GM12878 (cell line): ENCODE data around the gene ZNF22. TPM values are rescaled to one million over a fixed set of nuclear protein-coding genes. Genes with fewer than 3 reads are reported as not detected.

ENCODE experiments used
- ATAC-seq: fragments of 200-7000 bp; cut with Tn5 transposase; 3 replicates; pipeline ENCODE4 v1.9.1; 2020; ENCODE audit warnings: mild to moderate bottlenecking, moderate library complexity
- BruUV-seq: library from RNA; stranded (reverse); fragments of 400-500 nt; replicated peaks from 2 replicates; lab custom pipeline; 2021; lab: Mats Ljungman, UMichigan
- CTCF ChIA-PET: fragments of 300-600 bp; sonication (Branson Sonifier 250); formaldehyde crosslinking; extraction: SDS; loops from one replicate; lab custom pipeline; 2021; ENCODE audit warnings: inconsistent platforms; lab: Yijun Ruan, JAX
- POLR2A ChIA-PET: fragments of 350-600 bp; formaldehyde crosslinking; extraction: SDS; loops from one replicate; lab custom pipeline; 2021; ENCODE audit warnings: inconsistent platforms; lab: Charles Lee
- RAD21 ChIA-PET: fragments of 300-600 bp; sonication (Branson Sonifier 250); formaldehyde crosslinking; loops from one replicate; lab custom pipeline; 2023; ENCODE audit warnings: antibody characterized with exemption; ENCODE audit not compliant: unreplicated experiment; lab: Charles Lee
- SMC1A ChIA-PET: fragments of 300-600 bp; sonication (Branson Sonifier 250); formaldehyde crosslinking; loops from one replicate; lab custom pipeline; 2023; ENCODE audit not compliant: unreplicated experiment, uncharacterized antibody; lab: Charles Lee
- DNase-seq: peaks from one replicate; pipeline ENCODE4 v3.0.0-alpha.2; 2011; ENCODE audit warnings: low read depth, low spot score
- FAIRE-seq: peaks from 3 replicates; lab custom pipeline; 2011; peaks lifted over from hg19 to GRCh38; lab: Jason Lieb, UNC
- H2AFZ ChIP-seq: 2 replicates; pipeline ENCODE4 v1.6.0; 2011; ENCODE audit warnings: low read depth, low read length, control low read depth; ENCODE audit not compliant: control insufficient read depth
- H3K27ac ChIP-seq: 2 replicates; pipeline ENCODE4 v1.5.1; 2011; ENCODE audit warnings: control low read depth; ENCODE audit not compliant: control insufficient read depth, insufficient read depth
- H3K27me3 ChIP-seq, 2 experiments: replicated peaks in 1 of 2; 2 replicates each; pipeline versions ENCODE4 v1.6.0 to v1.6.1; 2011; ENCODE audit warnings: low read length in 1 of 2; ENCODE audit not compliant: control insufficient read depth in 2 of 2, insufficient read depth in 2 of 2
- H3K36me3 ChIP-seq, 2 experiments: 2 replicates each; pipeline ENCODE4 v1.5.1; 2011; ENCODE audit warnings: low read length in 1 of 2; ENCODE audit not compliant: control insufficient read depth in 2 of 2, insufficient read depth in 2 of 2
- H3K4me1 ChIP-seq: 2 replicates; pipeline ENCODE4 v1.6.1; 2011; ENCODE audit warnings: mild to moderate bottlenecking, low read length, moderate library complexity, mixed read lengths; ENCODE audit not compliant: control insufficient read depth, insufficient read depth
- H3K4me2 ChIP-seq: 2 replicates; pipeline ENCODE4 v1.6.0; 2011; ENCODE audit warnings: control low read depth; ENCODE audit not compliant: control insufficient read depth, insufficient read depth
- H3K4me3 ChIP-seq: fragments of 200-600 bp; sonication (generic); 2 replicates; pipeline ENCODE4 v1.5.1; 2016
- H3K79me2 ChIP-seq: 2 replicates; pipeline ENCODE4 v1.6.0; 2011; ENCODE audit warnings: low read length; ENCODE audit not compliant: control insufficient read depth, insufficient read depth
- H3K9ac ChIP-seq: 2 replicates; pipeline ENCODE4 v1.8.0; 2011; ENCODE audit warnings: low read length, control low read depth, mixed read lengths; ENCODE audit not compliant: control insufficient read depth, insufficient read depth
- H3K9me3 ChIP-seq: replicated peaks from 3 replicates; pipeline ENCODE4 v1.5.1; 2011; ENCODE audit warnings: mild to moderate bottlenecking, low read length; ENCODE audit not compliant: control insufficient read depth, insufficient read depth
- H4K20me1 ChIP-seq: 2 replicates; pipeline ENCODE4 v1.6.0; 2011; ENCODE audit not compliant: control insufficient read depth, insufficient read depth
- BACH1 ChIP-seq: fragments of 450-650 bp; IDR thresholded peaks from 2 replicates; pipeline ENCODE4 v1.6.1; 2017; ENCODE audit warnings: mild to moderate bottlenecking, borderline replicate concordance
- E2F8 ChIP-seq: fragments of 450-650 bp; IDR thresholded peaks from 2 replicates; pipeline ENCODE4 v1.6.1; 2018; ENCODE audit warnings: mild to moderate bottlenecking, low read depth, moderate library complexity; ENCODE audit not compliant: partially characterized antibody
- HCFC1 ChIP-seq: fragments of 150-350 bp; IDR thresholded peaks from 2 replicates; pipeline ENCODE4 v1.6.1; 2014; ENCODE audit warnings: low read length
- HDAC6 ChIP-seq: fragments of 200-600 bp; sonication (generic); IDR thresholded peaks from one replicate; pipeline ENCODE4 v1.8.0; 2017; ENCODE audit warnings: antibody characterized with exemption; ENCODE audit not compliant: unreplicated experiment
- IKZF2 ChIP-seq, 2 experiments: fragments of 450-650 bp; IDR thresholded peaks; 2 replicates each; pipeline ENCODE4 v1.6.1; 2017; ENCODE audit warnings: mild to moderate bottlenecking in 2 of 2, moderate library complexity in 2 of 2
- LARP7 ChIP-seq: fragments of 450-650 bp; IDR thresholded peaks from 2 replicates; pipeline ENCODE4 v1.6.1; 2017; ENCODE audit warnings: mild to moderate bottlenecking
- RAD21 ChIP-seq: IDR thresholded peaks from 2 replicates; pipeline ENCODE4 v1.6.1; 2011; ENCODE audit warnings: mild to moderate bottlenecking, low read depth, low read length, moderate library complexity; ENCODE audit not compliant: insufficient read depth
- SPI1 ChIP-seq: IDR thresholded peaks from 2 replicates; pipeline ENCODE4 v1.6.1; 2011; ENCODE audit warnings: low read depth, mild to moderate bottlenecking, low read length, moderate library complexity, borderline replicate concordance; ENCODE audit not compliant: insufficient read depth
- TCF12 ChIP-seq: IDR thresholded peaks from 2 replicates; pipeline ENCODE4 v1.6.1; 2011; ENCODE audit warnings: low read depth, mild to moderate bottlenecking, low read length
- ZNF274 ChIP-seq: IDR thresholded peaks from one replicate; pipeline ENCODE4 v1.8.0; 2011; ENCODE audit not compliant: insufficient read length, insufficient read depth
- ZNF384 ChIP-seq: IDR thresholded peaks from 2 replicates; pipeline ENCODE4 v1.6.1; 2012; ENCODE audit warnings: low read depth, mild to moderate bottlenecking, low read length, improper control_type of control experiment, borderline replicate concordance
- WGBS: methylation state at CpG from one replicate; pipeline ENCODE4 v1.1.6; 2016; ENCODE audit warnings: low lambda C conversion rate; ENCODE audit not compliant: insufficient replicate concordance, insufficient coverage; ENCODE audit errors: missing lambda C conversion rate; 5-methylcytosine and 5-hydroxymethylcytosine counted together
- in situ Hi-C: fragments of 300-500 bp; cut with MboI; formaldehyde crosslinking; loops from 9 replicates; pipeline ENCODE4 v1.14.3; 2018; ENCODE audit warnings: mixed read lengths
- intact Hi-C: fragments of 100-400 bp; cut with micrococcal nuclease; formaldehyde crosslinking; loops from one replicate; pipeline ENCODE4 v1.14.2; 2022; ENCODE audit not compliant: unreplicated experiment
- polyA plus RNA-seq, 11 experiments: library from polyadenylated mRNA; depleted of rRNA in 4 of 11; unstranded in 6 of 11; stranded (reverse) in 5 of 11; fragments of >200 nt; fragmentation: Nextera tagmentation in 4 of 11; fragmentation: Illumina TruSeq in 1 of 11; extraction: Ambion mirVana in 4 of 11; extraction: Trizol in 1 of 11; gene quantifications; 1 replicate in 1 of 11; 2 replicates in 10 of 11; pipeline versions ENCODE4 v1.2.1 to v1.2.3, GENCODE V29; 2011 to 2016; ENCODE audit warnings: inconsistent platforms in 2 of 11, missing spikeins in 2 of 11, low read depth in 1 of 11
- total RNA-seq, 4 experiments: library from RNA; depleted of rRNA in 3 of 4; stranded (reverse); fragments of >200 nt in 3 of 4; fragmentation: Illumina TruSeq in 1 of 4; extraction: Trizol in 1 of 4; gene quantifications; 2 replicates each; pipeline versions ENCODE4 v1.2.1 to v1.2.3, GENCODE V29; 2013 to 2021
- TF ChIP-seq, protein P1 (sequence below): fragments of 450-650 bp; IDR thresholded peaks from 2 replicates; pipeline ENCODE4 v1.6.1; 2016; ENCODE audit warnings: mild to moderate bottlenecking, moderate library complexity, borderline replicate concordance

Gene ZNF22
- total and polyA plus RNA-seq, 10 of the 15 experiments (the other 5 are each of a cell fraction or from before 2014, with no cell fraction given) = 31.1 to 74.4 (median 43.8) TPM

- no peak for TF ChIP-seq E2F8
- TF ChIP-seq BACH1 = no peak
- no peak for TF ChIP-seq SPI1
- TF ChIP-seq, all 136 proteins: peak for 0
Observed at GRCh38 chr10:45050551-45051235, 50.0 kb downstream of the ZNF22 start (continued).

DNA sequence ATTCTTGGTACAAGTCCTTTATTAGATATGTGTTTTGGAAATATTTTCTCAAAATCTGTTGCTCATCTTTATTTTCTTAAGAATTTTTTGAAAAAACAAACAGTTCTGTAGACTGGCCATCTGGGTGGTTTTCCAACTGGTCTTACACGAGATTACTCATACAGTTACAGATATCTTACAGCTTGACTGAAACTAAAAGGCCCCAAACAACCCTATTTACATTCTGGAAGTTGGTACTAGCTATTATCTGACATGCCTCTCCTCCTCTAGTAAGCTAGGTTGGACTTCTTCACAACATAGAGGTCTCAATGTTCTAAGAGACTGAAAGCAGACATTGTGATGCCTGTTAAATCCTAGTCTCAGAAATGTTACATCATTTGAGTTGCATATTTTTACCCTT is 52.0 kb downstream of the ZNF22 start:
- no TSS peak for BruUV-seq
- ATAC-seq (no peak), FAIRE-seq (no peak)
- Histone ChIP-seq H3K9ac (no peak overlapping the region), H3K36me3 (no peaks in the 10 kb centered on the region), H3K9me3 (no peaks in the 10 kb centered on the region), H3K4me3 (no peak overlapping the region), H3K4me2 (no peak overlapping the region), H3K27me3 (no peaks in the 10 kb centered on the region), H3K4me1 (no peaks in the 10 kb centered on the region), H3K79me2 (no peaks in the 10 kb centered on the region), H2AFZ (no peak overlapping the region), H4K20me1 (no peaks in the 10 kb centered on the region)
- WGBS = 0% methylated on average over 1 of the region's 1 CpG
- intact Hi-C loops = no loop called here
- POLR2A ChIA-PET = no interaction called here
- CTCF ChIA-PET = no interaction called here
- SMC1A ChIA-PET = interaction anchor here (1.4 kb wide), 1 partner anchor 22 kb away, joined by 4 read pairs; no protein-coding TSS in a partner anchor
- TF ChIP-seq, protein P1, sequence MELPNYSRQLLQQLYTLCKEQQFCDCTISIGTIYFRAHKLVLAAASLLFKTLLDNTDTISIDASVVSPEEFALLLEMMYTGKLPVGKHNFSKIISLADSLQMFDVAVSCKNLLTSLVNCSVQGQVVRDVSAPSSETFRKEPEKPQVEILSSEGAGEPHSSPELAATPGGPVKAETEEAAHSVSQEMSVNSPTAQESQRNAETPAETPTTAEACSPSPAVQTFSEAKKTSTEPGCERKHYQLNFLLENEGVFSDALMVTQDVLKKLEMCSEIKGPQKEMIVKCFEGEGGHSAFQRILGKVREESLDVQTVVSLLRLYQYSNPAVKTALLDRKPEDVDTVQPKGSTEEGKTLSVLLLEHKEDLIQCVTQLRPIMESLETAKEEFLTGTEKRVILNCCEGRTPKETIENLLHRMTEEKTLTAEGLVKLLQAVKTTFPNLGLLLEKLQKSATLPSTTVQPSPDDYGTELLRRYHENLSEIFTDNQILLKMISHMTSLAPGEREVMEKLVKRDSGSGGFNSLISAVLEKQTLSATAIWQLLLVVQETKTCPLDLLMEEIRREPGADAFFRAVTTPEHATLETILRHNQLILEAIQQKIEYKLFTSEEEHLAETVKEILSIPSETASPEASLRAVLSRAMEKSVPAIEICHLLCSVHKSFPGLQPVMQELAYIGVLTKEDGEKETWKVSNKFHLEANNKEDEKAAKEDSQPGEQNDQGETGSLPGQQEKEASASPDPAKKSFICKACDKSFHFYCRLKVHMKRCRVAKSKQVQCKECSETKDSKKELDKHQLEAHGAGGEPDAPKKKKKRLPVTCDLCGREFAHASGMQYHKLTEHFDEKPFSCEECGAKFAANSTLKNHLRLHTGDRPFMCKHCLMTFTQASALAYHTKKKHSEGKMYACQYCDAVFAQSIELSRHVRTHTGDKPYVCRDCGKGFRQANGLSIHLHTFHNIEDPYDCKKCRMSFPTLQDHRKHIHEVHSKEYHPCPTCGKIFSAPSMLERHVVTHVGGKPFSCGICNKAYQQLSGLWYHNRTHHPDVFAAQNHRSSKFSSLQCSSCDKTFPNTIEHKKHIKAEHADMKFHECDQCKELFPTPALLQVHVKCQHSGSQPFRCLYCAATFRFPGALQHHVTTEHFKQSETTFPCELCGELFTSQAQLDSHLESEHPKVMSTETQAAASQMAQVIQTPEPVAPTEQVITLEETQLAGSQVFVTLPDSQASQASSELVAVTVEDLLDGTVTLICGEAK = no peak
- no peak for TF ChIP-seq HDAC6
- TF ChIP-seq ZNF274 = no peak
- TF ChIP-seq IKZF2 (IDR thresholded peaks at IDR 0.05) = no peak
- no peak for TF ChIP-seq LARP7
- TF ChIP-seq HCFC1 = no peak
- TF ChIP-seq RAD21 = no peak
- no peak for TF ChIP-seq TCF12
- TF ChIP-seq ZNF384 = no peak
- TF ChIP-seq, all 136 proteins: peak for 0
- no peak overlapping the region for H3K27ac ChIP-seq
- in situ Hi-C loops = no loop called here
- RAD21 ChIA-PET = no interaction called here
- no peak for DNase-seq
